HG03280 (cell line): ENCODE measurements around the gene BMP2.

Experiments used
- ATAC-seq: cut with Tn5 transposase; IDR thresholded peaks from one replicate; pipeline ENCODE4 v1.9.1; 2021; ENCODE audit warnings: mild to moderate bottlenecking, moderate library complexity; ENCODE audit not compliant: unreplicated experiment

The BMP2 gene

GRCh38 chr20:6828794-6829423, 61.4 kb downstream of the BMP2 start:
- peak; percentile 80 for ATAC-seq

- no peak for ATAC-seq
These were observed 62.1 kb downstream of the BMP2 start for GRCh38 chr20:6829510-6830116.
